HG03135 (cell line): ENCODE data around the gene MAF.
A peak's percentile ranks its signal among the peaks of the same experiment; 100 is the strongest.

Source experiments
- ATAC-seq: cut with Tn5 transposase; IDR thresholded peaks from one replicate; pipeline ENCODE4 v1.9.1; 2021; ENCODE audit warnings: mild to moderate bottlenecking, moderate library complexity; ENCODE audit not compliant: unreplicated experiment

The MAF gene

GRCh38 chr16:79600638-79601091, at the start of gene MAF:
MAF (minus strand) TSS chr16:79600737; CDS start chr16:79599902, 835 bp downstream.
- peak; percentile 59 for ATAC-seq

GRCh38 chr16:79648826-79649225, 48.3 kb upstream of the MAF start:
- ATAC-seq, result no peak

GRCh38 chr16:79647586-79647985, 47.0 kb upstream of the MAF start:
- no peak for ATAC-seq

- ATAC-seq, result no peak
Observed at GRCh38 chr16:79645701-79646100, 45.2 kb upstream of the MAF start.

- no peak for ATAC-seq
Observed at GRCh38 chr16:79644971-79645667, 44.6 kb upstream of the MAF start.

- ATAC-seq, result no peak
Observed at GRCh38 chr16:79642652-79643051, 42.1 kb upstream of the MAF start.

GRCh38 chr16:79640513-79641360, 40.2 kb upstream of the MAF start:
- ATAC-seq, result no peak

- ATAC-seq, result no peak
Observed at GRCh38 chr16:79639576-79640311, 39.2 kb upstream of the MAF start.

GRCh38 chr16:79638386-79638785, 37.8 kb upstream of the MAF start:
- no peak for ATAC-seq

- ATAC-seq, result no peak
Observed at GRCh38 chr16:79635488-79635887, 35.0 kb upstream of the MAF start.

GRCh38 chr16:79634298-79634697, 33.8 kb upstream of the MAF start:
- ATAC-seq, result no peak

- ATAC-seq, result no peak
Observed at GRCh38 chr16:79632289-79632688, 31.8 kb upstream of the MAF start.

GRCh38 chr16:79628988-79629387, 28.5 kb upstream of the MAF start:
- no peak for ATAC-seq

GRCh38 chr16:79628501-79628975, 28.0 kb upstream of the MAF start:
- peak; percentile 89 for ATAC-seq

GRCh38 chr16:79627092-79627491, 26.6 kb upstream of the MAF start:
- no peak for ATAC-seq

- no peak for ATAC-seq
Observed at GRCh38 chr16:79625738-79626137, 25.2 kb upstream of the MAF start.

GRCh38 chr16:79623824-79624223, 23.3 kb upstream of the MAF start:
- ATAC-seq, result no peak

GRCh38 chr16:79623062-79623461, 22.5 kb upstream of the MAF start:
- no peak for ATAC-seq

GRCh38 chr16:79621027-79621426, 20.5 kb upstream of the MAF start:
- ATAC-seq, result no peak

GRCh38 chr16:79618692-79619050, 18.1 kb upstream of the MAF start:
- ATAC-seq, result no peak

GRCh38 chr16:79618041-79618691, 17.6 kb upstream of the MAF start:
- ATAC-seq, result no peak
